ENCODE results near the gene MYH13. TPM values are rescaled to one million over a fixed set of nuclear protein-coding genes. Genes with fewer than 3 reads are reported as not detected.

MYH13 gene
- total RNA-seq, 1 donor from 2014 or later: not detected

DNA sequence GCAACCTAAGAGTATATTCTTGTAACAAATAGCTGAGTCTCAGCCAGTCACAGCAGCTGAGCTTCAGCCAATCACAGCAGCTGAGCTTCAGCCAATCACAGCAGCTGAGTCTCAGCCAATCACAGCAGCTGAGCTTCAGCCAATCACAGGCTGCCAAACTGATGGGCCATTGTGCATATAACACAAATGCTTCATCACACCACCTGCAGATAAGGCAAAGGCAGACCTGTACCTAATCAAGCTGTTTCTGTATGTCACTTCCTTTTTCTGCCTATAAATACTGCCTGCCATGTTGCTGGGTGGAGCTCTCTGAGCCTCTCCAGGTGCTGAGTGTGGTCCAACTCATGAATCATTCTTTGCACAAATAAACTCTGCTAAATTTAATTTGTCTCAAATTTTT lies 19.9 kb downstream of the MYH13 start:
- TF ChIP-seq, protein P1, sequence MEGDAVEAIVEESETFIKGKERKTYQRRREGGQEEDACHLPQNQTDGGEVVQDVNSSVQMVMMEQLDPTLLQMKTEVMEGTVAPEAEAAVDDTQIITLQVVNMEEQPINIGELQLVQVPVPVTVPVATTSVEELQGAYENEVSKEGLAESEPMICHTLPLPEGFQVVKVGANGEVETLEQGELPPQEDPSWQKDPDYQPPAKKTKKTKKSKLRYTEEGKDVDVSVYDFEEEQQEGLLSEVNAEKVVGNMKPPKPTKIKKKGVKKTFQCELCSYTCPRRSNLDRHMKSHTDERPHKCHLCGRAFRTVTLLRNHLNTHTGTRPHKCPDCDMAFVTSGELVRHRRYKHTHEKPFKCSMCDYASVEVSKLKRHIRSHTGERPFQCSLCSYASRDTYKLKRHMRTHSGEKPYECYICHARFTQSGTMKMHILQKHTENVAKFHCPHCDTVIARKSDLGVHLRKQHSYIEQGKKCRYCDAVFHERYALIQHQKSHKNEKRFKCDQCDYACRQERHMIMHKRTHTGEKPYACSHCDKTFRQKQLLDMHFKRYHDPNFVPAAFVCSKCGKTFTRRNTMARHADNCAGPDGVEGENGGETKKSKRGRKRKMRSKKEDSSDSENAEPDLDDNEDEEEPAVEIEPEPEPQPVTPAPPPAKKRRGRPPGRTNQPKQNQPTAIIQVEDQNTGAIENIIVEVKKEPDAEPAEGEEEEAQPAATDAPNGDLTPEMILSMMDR (conservative IDR thresholded peaks at IDR 0.05; ENCODE audit: low read depth, low read length): no peak
- no peak for DNase-seq (ENCODE audit: low read depth)
- H3K4me3 ChIP-seq (ENCODE audit: low read depth, low read length): no peak overlapping the region

DNA sequence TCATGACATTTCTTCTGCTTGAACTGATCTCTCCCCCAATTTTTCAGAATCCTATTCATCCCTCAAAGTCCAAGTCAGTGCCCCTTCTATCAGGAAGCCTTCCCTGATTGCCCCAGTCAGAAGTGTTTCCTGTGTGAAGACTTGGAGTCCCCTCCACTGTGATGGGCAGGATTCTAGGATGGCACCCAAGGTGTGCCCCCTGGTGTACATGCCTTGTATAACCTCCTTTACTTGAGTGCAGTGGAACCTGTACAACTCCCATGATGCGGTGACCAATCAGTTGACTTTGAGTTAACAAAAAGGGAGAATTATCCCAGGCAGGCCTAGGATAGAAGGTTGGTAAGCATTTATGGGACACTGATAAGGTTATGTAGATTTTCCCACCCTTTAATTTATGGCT lies 23.4 kb downstream of the MYH13 start:
- DNase-seq (ENCODE audit: low read depth): no peak
- TF ChIP-seq, protein P1 (conservative IDR thresholded peaks at IDR 0.05; ENCODE audit: low read depth, low read length): no peak
- no peak overlapping the region for H3K4me3 ChIP-seq (ENCODE audit: low read depth, low read length)

DNA sequence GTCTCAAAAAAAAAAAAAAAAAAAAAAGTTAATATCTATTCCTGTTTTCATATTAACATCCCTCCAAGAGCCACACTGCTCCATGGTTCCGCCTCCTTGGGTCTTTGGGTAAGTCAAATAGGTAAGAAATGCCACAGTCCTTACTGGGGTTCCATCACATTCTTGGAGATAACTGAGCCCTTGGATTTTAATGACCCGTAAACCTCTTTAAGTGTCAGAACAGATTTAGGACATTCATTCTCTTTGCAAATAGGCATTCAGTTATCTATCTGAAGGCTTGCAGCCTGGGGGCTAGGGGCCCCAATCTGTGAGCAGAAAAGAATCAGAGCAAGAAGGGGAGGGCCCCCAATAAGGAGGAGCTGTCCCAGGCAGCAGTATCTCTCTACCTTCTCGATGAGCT lies 28.0 kb downstream of the MYH13 start:
- no peak overlapping the region for H3K4me3 ChIP-seq (ENCODE audit: low read depth, low read length)
- no peak for DNase-seq (ENCODE audit: low read depth)
- TF ChIP-seq, protein P1 (conservative IDR thresholded peaks at IDR 0.05; ENCODE audit: low read depth, low read length): no peak

DNA sequence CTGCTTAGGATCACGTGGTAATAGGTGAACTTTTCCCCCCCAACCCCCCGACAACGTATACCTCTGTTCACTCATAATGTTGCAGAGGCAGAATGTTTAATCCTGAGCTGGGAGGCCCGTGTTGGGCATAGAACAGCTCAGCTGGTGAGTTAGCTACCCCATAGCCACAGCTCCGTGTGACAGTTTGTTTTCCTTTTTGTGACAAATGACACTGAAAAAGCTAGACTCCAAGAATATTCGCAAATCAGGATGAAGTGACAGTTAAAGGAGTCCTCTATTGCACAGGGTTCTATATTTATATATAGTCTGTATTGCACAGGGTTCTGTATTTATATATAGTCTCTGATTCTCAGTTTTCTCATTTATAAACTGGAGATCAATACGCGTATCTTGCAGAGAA lies 33.8 kb downstream of the MYH13 start:
- H3K4me3 ChIP-seq (ENCODE audit: low read depth, low read length): no peak overlapping the region
- TF ChIP-seq, protein P1 (conservative IDR thresholded peaks at IDR 0.05; ENCODE audit: low read depth, low read length): no peak
- DNase-seq (ENCODE audit: low read depth): no peak

DNA sequence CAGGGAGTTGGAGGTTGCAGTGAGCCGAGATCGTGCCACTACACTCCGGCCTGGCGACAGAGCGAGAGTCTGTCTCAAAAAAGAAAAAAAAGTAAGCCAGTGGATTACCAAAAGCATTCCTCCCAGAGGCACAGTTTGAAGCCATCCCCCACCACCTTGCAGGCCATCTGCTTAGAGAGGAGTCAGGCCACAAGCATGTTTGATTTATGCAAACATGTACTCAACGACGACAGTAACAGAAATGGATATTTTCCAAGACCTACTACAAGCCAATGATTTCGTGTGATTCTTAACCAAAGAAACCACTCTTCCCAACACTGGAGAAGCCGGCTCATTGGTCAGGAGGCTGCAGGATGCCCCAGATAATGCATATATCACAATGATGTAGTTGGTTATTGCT lies 34.8 kb downstream of the MYH13 start:
- TF ChIP-seq, protein P1 (conservative IDR thresholded peaks at IDR 0.05; ENCODE audit: low read depth, low read length): no peak
- no peak overlapping the region for H3K4me3 ChIP-seq (ENCODE audit: low read depth, low read length)
- DNase-seq (ENCODE audit: low read depth): no peak

DNA sequence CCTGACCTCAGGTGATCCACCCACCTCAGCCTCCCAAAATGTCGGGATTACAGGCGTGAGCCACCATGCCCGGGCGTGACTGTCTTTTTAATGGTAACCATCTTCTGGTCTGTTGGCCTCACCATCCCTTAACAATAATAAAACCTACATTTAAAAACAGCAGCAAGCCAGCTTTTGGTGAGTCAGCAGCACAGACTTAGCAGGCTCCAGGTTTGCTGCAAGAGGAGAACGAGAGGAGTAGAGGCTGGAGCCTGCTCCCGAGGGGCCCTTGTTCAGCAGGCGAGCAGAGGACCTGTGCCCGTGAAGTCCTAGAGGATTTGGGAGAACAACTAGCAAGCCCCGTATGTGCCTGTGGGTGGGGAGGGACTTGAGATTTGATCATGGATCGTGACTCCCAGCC lies 35.7 kb downstream of the MYH13 start:
- no peak for DNase-seq (ENCODE audit: low read depth)
- H3K4me3 ChIP-seq (ENCODE audit: low read depth, low read length): no peak overlapping the region
- TF ChIP-seq, protein P1 (conservative IDR thresholded peaks at IDR 0.05; ENCODE audit: low read depth, low read length): no peak

DNA sequence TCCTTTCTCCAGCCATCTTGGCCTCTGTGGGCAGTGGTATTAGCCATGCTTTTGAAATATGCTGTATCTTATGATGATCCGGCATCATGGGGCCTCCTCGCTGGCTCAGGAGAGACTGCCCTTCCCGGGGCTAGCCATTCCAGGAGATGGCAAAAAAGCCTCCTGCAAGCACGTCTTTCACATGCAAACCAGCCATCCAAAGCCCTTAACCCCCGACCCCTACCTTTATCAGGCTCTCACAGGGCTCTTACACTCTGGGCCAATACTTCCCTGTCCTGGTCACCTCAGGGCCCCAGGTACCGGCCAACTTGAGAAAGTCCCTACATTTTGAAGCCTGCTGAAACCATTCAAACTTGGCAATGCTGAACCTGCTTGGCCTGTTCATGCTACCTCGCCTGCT lies 36.4 kb downstream of the MYH13 start:
- DNase-seq (ENCODE audit: low read depth): no peak
- TF ChIP-seq, protein P1 (conservative IDR thresholded peaks at IDR 0.05; ENCODE audit: low read depth, low read length): no peak

More for the DNA sequence above, 36.4 kb downstream of the MYH13 start:
- no peak overlapping the region for H3K4me3 ChIP-seq (ENCODE audit: low read depth, low read length)

All from epithelial cell of proximal tubule (primary cell).